Calu3 (cell line): ENCODE data around the gene TMEM158. TPM values are rescaled to one million over a fixed set of nuclear protein-coding genes. Genes with fewer than 3 reads are reported as not detected.

ENCODE experiments used
- BruUV-seq: library from RNA; stranded (reverse); fragments of 400-500 nt; replicated peaks from 2 replicates; lab custom pipeline; 2021; lab: Mats Ljungman, UMichigan
- CTCF ChIA-PET: fragments of 300-600 bp; sonication (Branson Sonifier 250); formaldehyde crosslinking; loops from one replicate; lab custom pipeline; 2022; ENCODE audit warnings: antibody characterized with exemption; lab: Charles Lee
- DNase-seq: peaks from one replicate; pipeline ENCODE4 v3.0.0; 2022
- H3K27ac Mint-ChIP-seq: one replicate; pipeline ENCODE4 v1.8.0; 2022; ENCODE audit warnings: mixed read lengths; ENCODE audit not compliant: unreplicated experiment
- H3K27me3 Mint-ChIP-seq: one replicate; pipeline ENCODE4 v1.8.0; 2022; ENCODE audit warnings: mixed read lengths; ENCODE audit not compliant: unreplicated experiment
- H3K36me3 Mint-ChIP-seq: one replicate; pipeline ENCODE4 v1.8.0; 2022; ENCODE audit warnings: mild to moderate bottlenecking, moderate library complexity, mixed read lengths; ENCODE audit not compliant: insufficient read depth, unreplicated experiment
- H3K4me1 Mint-ChIP-seq: one replicate; pipeline ENCODE4 v1.8.0; 2022; ENCODE audit warnings: mild to moderate bottlenecking, low read depth, mixed read lengths; ENCODE audit not compliant: unreplicated experiment
- H3K4me3 Mint-ChIP-seq: one replicate; pipeline ENCODE4 v1.8.0; 2022; ENCODE audit warnings: mild to moderate bottlenecking, low read depth, moderate library complexity, mixed read lengths; ENCODE audit not compliant: unreplicated experiment
- H3K9me3 Mint-ChIP-seq: one replicate; pipeline ENCODE4 v1.8.0; 2022; ENCODE audit warnings: low read depth, mixed read lengths; ENCODE audit not compliant: unreplicated experiment
- intact Hi-C: fragments of 100-400 bp; cut with micrococcal nuclease; formaldehyde crosslinking; loops from one replicate; pipeline ENCODE4 v1.10.0; 2022; ENCODE audit not compliant: unreplicated experiment
- total RNA-seq: library from RNA; stranded (reverse); gene quantifications from 2 replicates; pipeline ENCODE4 v1.2.3, GENCODE V29; 2022
- TF ChIP-seq, protein P1 (sequence below): fragments of 200-600 bp; IDR thresholded peaks from one replicate; pipeline ENCODE4 v1.8.0; 2022; ENCODE audit warnings: antibody characterized with exemption; ENCODE audit not compliant: unreplicated experiment

The TMEM158 gene
- total RNA-seq, 1 experiment from 2014 or later = 2.5 TPM

DNA sequence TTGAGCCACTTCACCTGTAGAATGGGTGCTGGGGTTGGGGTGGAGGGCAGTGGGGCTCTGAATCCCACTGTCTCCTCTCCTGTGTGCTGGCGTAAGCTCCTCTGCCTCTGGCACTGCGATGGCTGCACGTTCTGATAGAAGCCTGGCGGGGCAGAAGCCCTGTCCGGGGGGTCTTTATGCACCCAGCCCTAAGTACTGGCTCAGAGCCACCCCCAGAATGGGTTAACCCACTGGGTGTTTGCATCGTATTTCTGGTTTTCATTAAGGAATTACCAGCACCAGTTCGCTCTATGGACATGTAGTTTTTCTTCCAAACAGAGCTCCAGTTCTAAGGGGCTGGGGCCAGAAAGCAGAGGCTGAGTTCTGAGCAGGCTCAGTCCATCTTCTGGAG lies 42.2 kb downstream of the TMEM158 start:
- Mint-ChIP-seq H3K4me3 (no peak overlapping the region), H3K27me3 (no peaks in the 10 kb centered on the region), H3K4me1 (peaks cover 16% of the 10 kb centered on the region), H3K36me3 (no peaks in the 10 kb centered on the region), H3K9me3 (no peaks in the 10 kb centered on the region), H3K27ac (peak overlapping the region; percentile 36)
- intact Hi-C loops = no loop called here
- CTCF ChIA-PET = interaction anchor here (0.8 to 1.5 kb wide), 3 partner anchors 13 to 26 kb away, joined by 3 to 5 read pairs (median 4); no protein-coding TSS in a partner anchor
- TF ChIP-seq, protein P1, sequence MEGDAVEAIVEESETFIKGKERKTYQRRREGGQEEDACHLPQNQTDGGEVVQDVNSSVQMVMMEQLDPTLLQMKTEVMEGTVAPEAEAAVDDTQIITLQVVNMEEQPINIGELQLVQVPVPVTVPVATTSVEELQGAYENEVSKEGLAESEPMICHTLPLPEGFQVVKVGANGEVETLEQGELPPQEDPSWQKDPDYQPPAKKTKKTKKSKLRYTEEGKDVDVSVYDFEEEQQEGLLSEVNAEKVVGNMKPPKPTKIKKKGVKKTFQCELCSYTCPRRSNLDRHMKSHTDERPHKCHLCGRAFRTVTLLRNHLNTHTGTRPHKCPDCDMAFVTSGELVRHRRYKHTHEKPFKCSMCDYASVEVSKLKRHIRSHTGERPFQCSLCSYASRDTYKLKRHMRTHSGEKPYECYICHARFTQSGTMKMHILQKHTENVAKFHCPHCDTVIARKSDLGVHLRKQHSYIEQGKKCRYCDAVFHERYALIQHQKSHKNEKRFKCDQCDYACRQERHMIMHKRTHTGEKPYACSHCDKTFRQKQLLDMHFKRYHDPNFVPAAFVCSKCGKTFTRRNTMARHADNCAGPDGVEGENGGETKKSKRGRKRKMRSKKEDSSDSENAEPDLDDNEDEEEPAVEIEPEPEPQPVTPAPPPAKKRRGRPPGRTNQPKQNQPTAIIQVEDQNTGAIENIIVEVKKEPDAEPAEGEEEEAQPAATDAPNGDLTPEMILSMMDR = no peak
- DNase-seq = no peak
- no TSS peak for BruUV-seq

DNA sequence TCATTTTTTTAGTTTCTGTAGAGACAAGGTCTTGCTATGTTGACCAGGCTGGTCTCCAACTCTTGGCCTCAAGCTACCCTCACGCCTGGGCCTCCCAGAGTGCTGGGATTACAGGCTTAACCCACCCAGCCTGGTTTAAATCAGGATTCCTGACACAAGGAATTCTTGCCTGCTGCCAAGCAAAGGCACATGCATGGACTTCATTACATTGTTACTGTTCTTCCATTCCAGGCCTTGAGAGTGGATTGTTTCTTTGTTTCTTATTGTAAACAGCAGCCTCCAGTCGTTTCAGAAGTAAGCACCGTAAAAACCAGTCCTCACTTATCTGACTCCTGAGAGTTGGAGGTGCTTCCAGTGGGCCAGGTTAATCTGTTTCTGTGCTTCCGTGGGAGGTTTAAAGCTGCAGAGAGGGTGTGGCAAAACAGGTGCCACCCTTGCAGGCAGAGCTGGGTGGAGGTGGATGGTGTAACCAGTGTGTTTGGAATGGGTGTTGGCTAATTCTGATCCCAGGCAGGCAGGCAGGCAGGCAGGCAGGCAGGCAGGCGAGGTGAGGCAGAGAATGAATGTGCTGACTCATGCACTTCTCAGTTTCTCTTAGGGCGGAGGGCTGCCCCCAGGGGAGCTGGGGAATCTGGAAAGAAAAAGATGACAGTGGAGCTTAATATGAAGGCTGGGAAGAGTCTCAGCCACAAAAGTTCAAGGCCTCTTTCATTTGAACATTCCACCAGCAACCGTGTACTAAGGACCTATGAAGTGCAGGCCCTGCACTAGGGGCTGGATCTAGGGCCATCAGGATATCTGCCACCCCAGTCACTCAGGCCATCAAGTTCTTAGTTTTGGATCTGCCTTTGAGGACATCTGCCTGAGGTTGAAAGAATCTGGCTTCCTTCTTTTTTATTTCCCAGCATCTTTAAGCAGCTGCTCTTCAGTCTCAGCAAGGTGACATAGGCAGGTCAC lies 42.9 kb downstream of the TMEM158 start:
- peak overlapping the region; percentile 36 for H3K27ac Mint-ChIP-seq
- H3K4me1 Mint-ChIP-seq = peaks cover 16% of the 10 kb centered on the region
- H3K36me3 Mint-ChIP-seq = no peaks in the 10 kb centered on the region
- TF ChIP-seq, protein P1 = no peak
- DNase-seq = peak; percentile 72
- CTCF ChIA-PET = interaction anchor here (0.8 to 1.5 kb wide), 3 partner anchors 14 to 27 kb away, joined by 3 to 5 read pairs (median 4); no protein-coding TSS in a partner anchor
- H3K4me3 Mint-ChIP-seq = no peak overlapping the region
- no TSS peak for BruUV-seq
- no peaks in the 10 kb centered on the region for H3K9me3 Mint-ChIP-seq
- intact Hi-C loops = no loop called here
- H3K27me3 Mint-ChIP-seq = no peaks in the 10 kb centered on the region

DNA sequence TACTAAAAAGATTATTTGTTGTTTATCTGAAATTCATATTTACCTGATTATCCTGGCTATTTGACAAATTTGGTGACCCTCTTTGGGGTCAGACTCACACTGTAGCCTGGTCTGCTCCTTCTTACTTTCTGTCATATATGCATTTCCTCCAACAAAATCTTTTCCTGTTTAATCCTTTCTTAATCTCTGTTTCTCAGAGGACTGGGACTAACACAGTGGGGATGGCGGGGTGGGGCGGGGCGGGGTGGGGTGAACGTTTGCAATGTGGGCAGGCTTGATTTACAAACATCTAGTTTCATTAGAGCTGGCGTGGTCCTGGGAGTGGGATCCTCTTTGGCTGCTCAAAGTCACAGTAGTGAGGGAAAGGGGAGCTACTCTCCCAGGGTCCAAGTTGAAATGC lies 44.6 kb downstream of the TMEM158 start:
- TF ChIP-seq, protein P1 = no peak
- CTCF ChIA-PET = no interaction called here
- no TSS peak for BruUV-seq
- H3K9me3 Mint-ChIP-seq = no peaks in the 10 kb centered on the region
- intact Hi-C loops = no loop called here
- H3K4me1 Mint-ChIP-seq = peaks cover 16% of the 10 kb centered on the region
- H3K27me3 Mint-ChIP-seq = no peaks in the 10 kb centered on the region
- no peaks in the 10 kb centered on the region for H3K36me3 Mint-ChIP-seq
- H3K27ac Mint-ChIP-seq = no peak overlapping the region
- no peak overlapping the region for H3K4me3 Mint-ChIP-seq
- no peak for DNase-seq

DNA sequence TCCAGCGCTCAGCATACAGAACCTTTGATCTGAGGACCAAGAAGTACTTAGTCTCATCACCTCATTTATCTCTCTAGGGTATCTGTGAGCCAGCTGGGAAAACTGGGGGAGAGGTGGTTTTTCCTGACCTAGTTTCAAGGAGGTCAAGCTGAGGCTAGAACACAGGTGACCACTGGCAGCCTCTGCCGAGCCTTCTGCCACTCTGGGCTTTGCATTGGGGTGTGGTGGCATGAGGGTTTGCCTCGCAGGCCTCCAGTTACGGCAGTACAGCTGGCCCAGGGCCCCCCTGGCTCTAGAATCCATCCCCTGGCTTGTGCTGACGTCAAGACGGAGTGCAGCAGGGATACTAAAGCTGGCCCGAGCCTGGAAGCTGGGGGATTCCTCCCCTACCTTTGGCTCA lies 45.2 kb downstream of the TMEM158 start:
- H3K4me1 Mint-ChIP-seq = peaks cover 16% of the 10 kb centered on the region
- no peaks in the 10 kb centered on the region for H3K36me3 Mint-ChIP-seq
- DNase-seq = no peak
- no peak overlapping the region for H3K27ac Mint-ChIP-seq
- CTCF ChIA-PET = no interaction called here
- no peaks in the 10 kb centered on the region for H3K9me3 Mint-ChIP-seq
- TF ChIP-seq, protein P1 = no peak
- H3K4me3 Mint-ChIP-seq = no peak overlapping the region
- BruUV-seq = no TSS peak
- intact Hi-C loops = no loop called here
- H3K27me3 Mint-ChIP-seq = no peaks in the 10 kb centered on the region
